Stimulated activated CD8-positive, alpha-beta memory T cell treated with anti-CD3 and anti-CD28 coated beads, Interleukin-2, amount 100 ng/mL, for 1 hour (primary cell): ENCODE data around the gene SPINT1.

Source experiments
- DNase-seq, 2 donors: peaks; one replicate each; pipeline ENCODE4 v3.0.0-alpha.2; 2020; ENCODE audit warnings: low read depth in 2 of 2

SPINT1 gene, protein sequence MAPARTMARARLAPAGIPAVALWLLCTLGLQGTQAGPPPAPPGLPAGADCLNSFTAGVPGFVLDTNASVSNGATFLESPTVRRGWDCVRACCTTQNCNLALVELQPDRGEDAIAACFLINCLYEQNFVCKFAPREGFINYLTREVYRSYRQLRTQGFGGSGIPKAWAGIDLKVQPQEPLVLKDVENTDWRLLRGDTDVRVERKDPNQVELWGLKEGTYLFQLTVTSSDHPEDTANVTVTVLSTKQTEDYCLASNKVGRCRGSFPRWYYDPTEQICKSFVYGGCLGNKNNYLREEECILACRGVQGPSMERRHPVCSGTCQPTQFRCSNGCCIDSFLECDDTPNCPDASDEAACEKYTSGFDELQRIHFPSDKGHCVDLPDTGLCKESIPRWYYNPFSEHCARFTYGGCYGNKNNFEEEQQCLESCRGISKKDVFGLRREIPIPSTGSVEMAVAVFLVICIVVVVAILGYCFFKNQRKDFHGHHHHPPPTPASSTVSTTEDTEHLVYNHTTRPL

DNA sequence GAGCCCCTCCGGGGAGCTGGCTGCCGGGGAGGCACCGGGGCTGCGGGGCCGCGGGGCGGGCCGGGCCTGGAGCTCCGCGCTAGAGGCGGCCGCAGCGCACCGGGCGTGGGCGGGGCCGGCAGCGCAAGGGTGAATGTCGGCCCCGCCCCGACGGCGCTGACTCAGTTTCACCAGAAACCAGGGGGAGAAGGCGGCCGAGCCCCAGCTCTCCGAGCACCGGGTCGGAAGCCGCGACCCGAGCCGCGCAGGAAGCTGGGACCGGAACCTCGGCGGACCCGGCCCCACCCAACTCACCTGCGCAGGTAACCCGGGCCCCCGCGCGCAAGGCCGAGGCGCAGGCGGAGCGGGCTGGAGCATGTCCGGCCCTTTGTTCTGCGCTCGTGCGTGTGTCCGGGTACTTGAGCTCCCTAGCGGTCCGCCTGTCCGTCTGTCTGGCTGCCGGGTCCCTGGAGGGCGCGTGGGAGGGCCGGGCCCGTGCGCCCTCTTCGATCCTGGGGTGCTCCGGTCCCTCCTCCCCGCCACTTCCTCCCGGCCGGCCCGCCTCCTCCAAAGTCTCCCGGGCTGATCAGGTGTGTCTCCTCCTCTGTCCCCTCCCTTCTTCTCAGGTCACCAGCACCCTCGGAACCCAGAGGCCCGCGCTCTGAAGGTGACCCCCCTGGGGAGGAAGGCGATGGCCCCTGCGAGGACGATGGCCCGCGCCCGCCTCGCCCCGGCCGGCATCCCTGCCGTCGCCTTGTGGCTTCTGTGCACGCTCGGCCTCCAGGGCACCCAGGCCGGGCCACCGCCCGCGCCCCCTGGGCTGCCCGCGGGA lies at the start of gene SPINT1:
TSS of gene SPINT1 (plus strand) at position 164 of the 811 bp plus-strand sequence. CDS start at position 671, 507 bp downstream.
- DNase-seq: peak in 1 of 2 donors; percentile 39

DNA sequence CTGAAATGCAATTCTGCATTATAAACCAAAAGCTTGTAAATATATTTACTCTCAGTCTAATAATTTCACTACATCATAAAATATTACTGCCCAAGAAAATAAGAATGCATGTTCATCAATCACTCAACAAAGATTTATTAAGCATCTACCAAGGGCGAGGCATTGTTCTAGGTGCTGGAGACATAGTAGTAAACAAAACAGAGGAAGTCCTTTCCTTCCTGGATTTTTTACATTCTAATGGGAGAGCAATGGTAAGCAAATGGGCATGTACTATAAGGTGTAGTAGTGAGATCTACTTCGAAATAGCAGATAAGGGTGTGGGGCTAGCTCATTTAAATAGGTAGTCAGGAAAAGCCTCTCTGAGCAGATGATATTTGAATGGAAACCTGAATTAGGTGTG lies 47.8 kb upstream of the SPINT1 start:
- no peak for DNase-seq

DNA sequence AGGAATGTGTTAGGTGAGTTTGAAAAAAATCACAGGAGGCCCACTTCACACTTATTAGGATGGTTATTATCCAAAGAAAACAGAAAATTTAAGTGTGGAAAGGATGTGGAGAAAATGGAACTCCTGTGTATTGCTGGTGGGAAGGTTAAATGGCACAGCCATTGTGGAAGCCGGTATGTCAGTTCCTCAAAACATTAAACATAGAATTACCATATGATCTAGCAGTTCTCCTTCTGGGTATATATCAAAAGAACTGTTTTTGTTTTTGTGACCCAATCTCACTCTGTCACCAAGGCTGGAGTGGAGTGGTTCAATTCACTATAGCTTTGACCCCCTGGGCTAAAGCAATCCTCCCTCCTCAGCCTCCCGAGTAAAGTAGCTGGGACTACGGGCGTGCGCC lies 47.3 kb upstream of the SPINT1 start:
- no peak for DNase-seq

DNA sequence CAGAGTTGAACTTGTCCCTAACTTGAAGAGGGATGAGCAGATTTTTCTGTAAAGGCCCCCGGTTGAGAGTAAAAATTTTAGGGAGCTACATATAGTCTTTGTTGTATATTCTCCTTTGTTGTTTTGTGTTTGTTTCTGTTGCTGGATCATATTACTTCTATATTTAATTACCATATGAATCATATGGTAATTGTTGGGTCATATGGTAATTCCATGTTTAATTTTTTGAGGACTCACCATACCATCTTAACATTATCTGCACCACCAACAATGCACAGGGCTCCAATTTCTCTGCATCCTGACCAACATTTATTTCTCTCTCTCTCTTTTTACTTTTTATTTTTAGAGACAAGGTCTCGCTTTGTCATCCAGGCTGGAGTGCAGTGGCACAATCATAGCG lies 44.3 kb upstream of the SPINT1 start:
- no peak for DNase-seq

DNA sequence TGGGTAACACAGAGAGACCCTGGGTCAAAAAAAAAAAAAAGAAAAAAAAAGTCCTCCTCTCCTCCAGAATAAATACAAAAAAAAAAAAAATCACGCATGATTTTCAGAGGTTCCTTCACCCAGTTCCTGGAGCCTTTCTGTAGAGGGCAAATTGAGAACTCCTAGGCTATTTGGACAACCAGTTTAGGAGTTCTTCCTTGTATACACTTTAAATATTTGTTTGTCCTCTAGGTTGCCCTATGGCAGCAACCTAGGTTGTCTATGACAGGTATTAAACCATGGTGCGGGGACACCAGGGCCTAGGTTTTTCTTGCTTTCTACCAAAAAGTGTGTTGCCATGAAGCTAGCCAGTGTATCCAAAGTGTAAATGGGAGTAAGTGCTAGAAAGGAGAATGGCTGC lies 40.8 kb upstream of the SPINT1 start:
- no peak for DNase-seq

DNA sequence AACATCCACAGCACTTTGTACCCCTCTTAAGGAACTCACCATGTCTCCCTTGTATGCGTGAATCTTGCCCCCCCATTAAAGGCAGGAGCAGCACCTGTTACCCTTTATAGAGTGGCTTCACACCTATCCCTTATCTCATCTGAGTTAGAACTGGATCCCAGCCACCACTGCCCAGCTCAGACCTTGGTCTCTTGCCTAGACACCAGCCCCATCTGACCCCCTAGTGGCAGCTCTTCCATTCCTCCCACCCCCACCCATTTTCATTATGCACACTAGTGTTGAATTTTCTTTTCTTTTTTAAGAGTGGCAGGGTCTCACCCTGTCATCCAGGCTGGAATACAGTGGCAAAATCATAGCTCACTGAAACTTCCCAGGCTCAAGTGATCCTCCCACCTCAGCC lies 40.2 kb upstream of the SPINT1 start:
- no peak for DNase-seq

DNA sequence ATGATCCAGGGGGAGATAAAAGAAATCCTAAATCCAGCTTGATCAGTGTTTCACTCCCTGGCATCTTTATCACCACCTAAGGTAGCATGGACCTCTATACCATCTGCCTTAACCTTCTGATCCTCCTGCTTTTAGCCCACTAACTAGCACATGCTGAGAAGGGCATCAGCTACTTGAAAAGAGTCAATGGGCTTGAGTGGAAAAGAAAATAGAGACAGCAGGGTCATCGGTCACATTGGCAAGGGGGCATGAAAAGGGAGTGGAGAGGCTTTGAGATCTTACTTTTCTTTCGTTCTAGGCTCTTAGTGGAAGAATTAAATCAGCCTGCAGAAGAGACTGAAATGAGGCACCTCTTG lies 37.2 kb upstream of the SPINT1 start:
- no peak for DNase-seq

DNA sequence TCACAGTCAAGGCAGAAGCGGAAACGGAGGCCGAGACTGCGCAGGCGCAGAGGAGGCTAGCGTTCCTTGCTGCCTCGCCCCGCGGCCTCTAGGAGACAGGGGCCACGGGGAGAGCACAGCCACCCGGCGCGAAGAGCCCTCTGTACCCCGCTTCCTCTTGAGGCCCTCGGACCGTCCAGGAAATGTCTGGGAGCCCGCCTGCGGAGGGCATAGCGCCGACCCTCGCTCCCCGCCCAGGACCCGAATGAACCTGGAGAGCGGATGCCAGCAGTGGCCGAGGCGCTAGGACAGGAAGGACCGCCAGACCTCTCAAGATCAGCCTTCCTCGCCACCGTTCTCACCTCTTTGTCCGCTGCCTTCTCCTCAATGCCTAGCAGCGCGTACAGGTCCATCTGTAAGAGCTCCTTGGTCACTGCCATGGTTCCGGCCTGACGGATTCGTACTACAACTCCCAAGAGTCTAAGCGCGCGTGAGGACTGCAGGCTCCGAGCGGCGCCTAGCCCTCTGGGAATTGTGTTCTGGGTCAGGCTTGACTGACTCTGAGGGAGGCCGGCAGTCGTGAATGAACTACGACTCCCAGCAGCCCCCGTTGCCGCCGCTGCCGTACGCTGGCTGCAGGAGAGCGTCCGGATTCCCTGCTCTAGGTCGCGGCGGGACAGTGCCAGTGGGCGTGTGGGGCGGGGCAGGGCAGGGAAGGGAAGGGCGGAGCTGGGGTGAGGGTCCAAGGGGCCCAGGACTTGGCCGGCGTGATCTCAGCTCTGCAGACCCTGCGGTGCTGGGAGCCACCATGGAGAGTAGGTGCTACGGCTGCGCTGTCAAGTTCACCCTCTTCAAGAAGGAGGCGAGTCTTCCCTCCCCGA lies 36.6 kb upstream of the SPINT1 start, which contains the start of the genes DNAJC17 and ZFYVE19:
TSS of gene DNAJC17 (minus strand) at position 446 of the 860 bp plus-strand sequence. CDS start at position 419, 27 bp downstream.
TSS of gene ZFYVE19 (plus strand) at position 62 of the 860 bp plus-strand sequence. CDS start at position 563, 501 bp downstream.
- peak; percentile 86 for DNase-seq

DNA sequence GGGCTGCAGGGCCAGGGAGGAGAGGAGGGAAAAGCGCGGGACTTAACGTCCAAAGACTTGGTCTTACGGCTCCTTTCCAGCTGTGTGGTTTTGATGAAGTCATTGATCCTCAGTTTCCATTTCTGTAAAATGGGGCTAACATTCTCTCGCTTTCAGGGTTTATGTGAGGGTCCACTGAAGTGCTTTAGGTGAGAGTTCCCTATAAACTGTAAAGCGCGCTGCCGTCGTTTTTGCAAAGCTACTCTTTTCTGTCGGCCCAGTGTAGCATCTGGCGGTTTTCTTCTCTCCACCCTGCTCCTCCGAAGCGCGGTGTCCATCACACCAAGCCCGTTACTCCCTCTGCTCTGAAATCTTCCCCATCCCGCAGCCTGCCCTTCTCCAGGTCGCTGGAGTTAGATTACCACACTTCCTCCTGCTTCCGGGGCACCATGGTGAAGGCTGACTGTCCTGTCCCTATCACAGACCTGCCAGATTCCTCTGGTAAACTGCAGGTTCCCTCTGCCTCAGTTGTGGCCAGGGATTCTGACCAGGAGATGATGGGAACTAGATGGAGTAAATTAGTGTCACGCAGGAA lies 35.9 kb upstream of the SPINT1 start:
- DNase-seq: no peak

DNA sequence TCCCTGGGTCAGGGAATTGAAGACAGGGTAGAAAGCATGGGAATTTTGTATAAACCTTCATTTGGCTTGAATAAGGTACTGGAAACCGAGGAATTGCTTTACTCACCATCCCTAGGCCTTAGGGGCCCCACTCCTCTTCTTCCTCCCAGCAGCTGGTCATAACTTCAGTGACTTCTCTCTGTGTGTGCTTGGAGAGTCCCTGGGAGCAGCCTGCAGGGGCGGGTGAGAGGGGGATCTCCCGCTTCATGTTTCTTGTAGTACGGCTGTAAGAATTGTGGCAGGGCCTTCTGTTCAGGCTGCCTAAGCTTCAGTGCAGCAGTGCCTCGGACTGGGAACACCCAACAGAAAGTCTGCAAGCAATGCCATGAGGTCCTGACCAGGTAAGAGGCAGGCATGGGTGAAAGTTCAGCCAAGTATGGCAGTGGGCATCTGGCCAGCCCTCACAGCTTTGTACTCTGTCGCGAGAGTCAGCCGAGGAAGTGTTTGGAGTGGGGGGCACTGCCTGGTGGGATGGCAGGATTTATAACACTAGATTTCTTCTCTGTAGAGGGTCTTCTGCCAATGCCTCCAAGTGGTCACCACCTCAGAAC lies 34.9 kb upstream of the SPINT1 start:
- no peak for DNase-seq

DNA sequence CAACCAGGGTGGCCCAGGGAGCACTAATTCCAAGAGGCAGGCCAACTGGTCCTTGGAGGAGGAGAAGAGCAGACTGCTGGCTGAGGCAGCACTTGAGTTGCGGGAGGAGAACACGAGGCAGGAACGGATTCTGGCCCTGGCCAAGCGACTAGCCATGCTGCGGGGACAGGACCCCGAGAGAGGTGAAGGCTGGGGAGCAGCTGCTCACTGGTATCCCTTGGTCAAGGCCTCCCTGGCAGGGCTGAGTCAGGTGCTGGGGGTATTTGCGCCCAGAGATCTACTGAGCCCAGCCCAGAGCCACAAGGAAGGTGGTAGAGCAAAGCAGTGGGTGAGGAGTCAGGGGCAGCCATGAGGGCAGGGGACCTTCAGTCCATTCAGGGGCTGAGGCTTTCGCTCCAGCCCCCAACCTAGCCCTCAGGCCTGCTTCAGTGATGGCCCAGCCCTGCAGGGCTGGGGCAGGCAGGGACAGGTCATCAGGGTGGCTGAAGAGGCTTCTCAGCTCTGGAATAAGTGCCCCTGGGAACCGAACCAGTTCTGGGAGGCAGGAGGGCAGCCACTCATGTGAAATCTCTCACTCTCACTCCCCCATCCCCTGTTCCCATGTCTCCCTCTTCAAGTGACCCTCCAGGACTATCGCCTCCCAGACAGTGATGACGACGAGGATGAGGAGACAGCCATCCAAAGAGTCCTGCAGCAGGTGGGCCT lies 31.0 kb upstream of the SPINT1 start:
- DNase-seq: no peak

DNA sequence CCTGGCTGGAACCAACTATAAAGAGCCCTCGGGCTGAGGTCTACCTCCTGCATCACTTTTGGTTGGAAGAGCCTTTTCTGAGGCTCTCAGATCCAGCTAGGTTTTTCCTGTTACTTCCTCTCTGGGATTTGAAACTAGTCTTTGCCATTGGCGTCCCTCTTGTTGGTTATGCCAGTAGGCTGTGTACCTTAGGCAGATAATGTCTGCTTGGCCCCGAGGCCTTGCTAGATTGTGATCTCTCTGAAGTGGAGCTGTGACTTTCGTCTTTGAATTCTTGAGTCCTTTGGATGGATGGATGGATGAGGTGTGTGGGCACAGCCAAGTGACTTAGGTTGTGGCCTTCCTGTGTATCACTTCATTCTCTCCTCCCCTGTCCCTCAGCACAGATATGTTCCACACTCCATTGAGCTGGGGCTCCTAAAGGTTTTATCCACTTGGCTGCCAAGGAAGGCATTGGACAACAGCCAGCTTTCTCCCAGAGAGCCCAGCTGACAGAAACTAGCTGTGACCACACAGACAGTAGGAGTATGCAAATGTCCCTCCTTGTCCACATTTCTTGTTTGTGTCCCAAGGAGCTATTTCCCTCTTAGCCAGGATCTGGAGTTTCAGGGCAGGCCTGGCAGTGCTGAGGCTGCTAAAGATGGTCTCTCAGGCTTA lies 28.7 kb upstream of the SPINT1 start:
- no peak for DNase-seq

DNA sequence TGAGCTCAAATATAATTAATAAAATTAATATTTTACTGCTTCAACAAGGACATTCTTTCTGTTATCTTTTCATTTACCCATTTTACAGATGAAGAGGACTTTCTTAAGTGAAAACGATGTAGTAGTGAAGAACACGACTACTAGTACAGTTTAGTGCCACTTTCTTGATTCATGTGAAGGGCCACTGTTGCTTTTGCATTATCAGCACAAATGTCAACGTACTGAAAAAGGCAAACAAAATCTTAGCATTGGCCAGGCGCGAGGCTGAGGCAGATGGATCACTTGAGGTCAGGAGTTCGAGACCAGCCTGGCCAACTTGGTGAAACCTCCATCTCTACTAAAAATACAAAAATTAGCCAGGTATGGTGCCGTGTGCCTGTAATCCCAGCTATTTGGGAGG lies 24.8 kb upstream of the SPINT1 start:
- DNase-seq: no peak

DNA sequence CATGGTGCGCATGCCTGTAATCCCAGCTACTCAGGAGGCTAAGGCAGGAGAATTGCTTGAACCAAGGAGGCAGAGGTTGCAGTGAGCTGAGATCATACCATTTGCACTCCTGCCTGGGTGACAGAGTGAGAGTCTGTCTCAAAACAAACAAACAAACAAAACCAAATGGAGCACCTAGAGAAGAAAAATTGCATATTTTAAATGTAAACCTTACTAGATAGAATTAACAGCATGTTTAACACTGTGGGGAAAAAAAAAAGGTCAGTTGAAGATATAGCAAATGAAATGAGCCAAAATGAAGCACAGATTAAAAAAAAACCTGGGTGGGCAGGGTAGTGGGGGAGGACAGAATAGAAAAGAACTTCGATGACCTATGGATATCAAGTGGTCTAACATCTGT lies 22.7 kb upstream of the SPINT1 start:
- no peak for DNase-seq

DNA sequence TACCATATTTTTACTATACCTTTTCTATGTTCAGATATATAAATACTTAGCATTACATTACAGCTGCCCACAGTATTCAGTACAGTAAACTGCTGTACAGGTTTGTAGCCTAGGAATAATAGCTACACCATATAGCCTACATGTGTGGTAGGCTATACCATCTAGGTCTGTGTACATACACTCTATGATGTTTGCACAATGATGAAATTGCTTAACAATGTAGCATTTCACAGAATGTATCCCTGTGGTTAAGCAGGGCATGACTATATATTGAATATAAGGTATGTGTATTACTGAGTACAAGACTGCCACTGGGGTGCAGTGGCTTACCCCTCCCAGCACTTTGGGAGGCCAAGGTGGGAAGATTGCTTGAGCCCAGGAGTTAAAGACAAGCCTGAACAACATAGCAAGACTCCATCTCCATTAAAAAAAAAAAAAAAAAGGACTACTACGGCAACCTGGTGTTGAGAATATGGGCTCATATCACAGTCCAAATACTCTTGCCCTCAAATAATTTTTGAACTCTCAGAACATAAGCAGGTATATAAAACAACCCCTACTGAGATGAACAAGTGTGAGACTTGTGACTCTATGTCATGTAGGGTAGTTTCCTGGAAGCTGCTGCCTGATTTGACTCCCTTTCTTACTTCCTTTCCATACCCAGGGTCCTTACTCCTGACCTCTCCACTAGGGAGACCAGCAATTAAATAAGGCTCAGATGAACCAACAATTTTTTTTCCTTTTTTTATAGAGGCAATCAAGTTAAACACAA lies 20.1 kb upstream of the SPINT1 start:
- no peak for DNase-seq

DNA sequence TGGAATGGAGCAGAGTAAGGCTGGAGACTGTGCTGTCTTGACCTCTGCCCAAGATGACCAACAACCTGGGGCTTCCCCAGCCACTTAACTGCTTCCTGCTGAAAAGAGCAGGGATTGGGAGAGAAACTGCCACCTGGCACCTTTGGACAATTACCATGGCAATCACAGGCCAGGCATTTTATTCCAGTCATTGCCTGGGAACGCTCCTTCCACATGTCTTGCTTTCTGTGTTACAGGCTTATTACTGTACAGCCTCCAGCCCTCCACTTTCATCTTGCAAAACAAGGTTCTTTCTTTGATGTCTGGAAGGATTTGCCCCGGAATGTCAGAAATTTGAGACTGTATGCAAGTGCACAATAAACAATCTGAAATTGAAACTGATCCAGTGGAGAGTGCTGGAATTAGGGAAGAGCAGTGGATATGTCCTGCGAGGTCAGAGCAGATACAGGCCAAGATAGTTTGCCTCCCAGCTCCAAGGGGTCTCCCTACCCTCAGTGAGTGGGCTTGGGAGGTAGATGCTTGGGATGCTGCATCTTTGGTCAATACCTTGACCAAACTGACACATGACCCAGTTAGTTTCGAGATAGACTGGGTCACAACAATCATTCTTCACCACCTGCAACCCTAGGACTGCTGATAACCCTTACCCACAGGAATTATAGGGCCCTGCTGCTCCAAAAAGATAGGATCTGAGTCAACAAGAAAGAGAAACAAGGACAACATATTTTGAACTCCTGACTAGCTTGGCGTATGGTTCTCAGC lies 18.0 kb upstream of the SPINT1 start:
- no peak for DNase-seq

DNA sequence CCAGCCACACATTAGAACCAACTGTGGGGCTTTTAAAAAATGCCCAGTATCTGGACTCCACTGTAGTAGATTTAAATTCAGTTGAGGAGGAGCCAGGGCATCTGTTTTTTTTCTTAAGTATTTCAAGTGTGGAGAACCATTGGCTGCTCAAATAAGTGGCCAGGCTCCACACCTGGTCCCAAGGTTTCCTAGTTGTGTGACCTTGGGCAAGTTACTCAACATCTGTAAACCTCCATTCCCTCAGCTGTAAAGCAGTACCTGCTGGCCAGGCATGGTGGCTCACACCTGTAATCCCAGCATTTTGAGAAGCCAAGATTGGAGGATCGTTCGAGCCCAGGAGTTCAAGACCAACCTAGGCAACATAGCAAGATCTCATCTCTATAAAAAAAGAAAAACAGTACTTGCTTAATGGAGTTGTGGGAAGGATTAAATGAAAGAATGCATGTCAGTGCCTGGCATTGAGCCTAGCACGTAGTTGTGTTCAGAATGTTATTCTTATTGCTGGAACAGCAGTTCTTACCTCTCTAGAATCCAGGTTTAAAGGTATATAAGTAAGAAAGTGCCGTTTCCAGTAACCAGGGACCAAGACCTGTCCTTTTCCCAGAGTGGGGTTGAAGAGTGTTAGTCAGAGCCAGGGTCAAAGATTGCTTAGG lies 17.3 kb upstream of the SPINT1 start:
- no peak for DNase-seq
